HEK293T (cell line): ENCODE measurements around the gene POLR1E.

Experiments
- BHLHE40 ChIP-seq: fragments of 450-650 bp; IDR thresholded peaks from 2 replicates; pipeline ENCODE4 v1.6.1; 2016; ENCODE audit warnings: mild to moderate bottlenecking, moderate library complexity, borderline replicate concordance
- FOXK2 ChIP-seq: fragments of 450-650 bp; IDR thresholded peaks from 2 replicates; pipeline ENCODE4 v1.6.1; 2016; ENCODE audit warnings: mild to moderate bottlenecking
- HDGF ChIP-seq: fragments of 450-650 bp; IDR thresholded peaks from 2 replicates; pipeline ENCODE4 v1.6.1; 2017; ENCODE audit warnings: antibody characterized with exemption, borderline replicate concordance
- SUZ12 ChIP-seq: fragments of 450-650 bp; IDR thresholded peaks from 2 replicates; pipeline ENCODE4 v1.6.1; 2016; ENCODE audit warnings: mild to moderate bottlenecking
- TARDBP ChIP-seq: fragments of 450-650 bp; IDR thresholded peaks from 2 replicates; pipeline ENCODE4 v1.6.1; 2016
- TF ChIP-seq, protein P1 (sequence below): fragments of 450-650 bp; IDR thresholded peaks from 2 replicates; pipeline ENCODE4 v1.6.1; 2016

DNA sequence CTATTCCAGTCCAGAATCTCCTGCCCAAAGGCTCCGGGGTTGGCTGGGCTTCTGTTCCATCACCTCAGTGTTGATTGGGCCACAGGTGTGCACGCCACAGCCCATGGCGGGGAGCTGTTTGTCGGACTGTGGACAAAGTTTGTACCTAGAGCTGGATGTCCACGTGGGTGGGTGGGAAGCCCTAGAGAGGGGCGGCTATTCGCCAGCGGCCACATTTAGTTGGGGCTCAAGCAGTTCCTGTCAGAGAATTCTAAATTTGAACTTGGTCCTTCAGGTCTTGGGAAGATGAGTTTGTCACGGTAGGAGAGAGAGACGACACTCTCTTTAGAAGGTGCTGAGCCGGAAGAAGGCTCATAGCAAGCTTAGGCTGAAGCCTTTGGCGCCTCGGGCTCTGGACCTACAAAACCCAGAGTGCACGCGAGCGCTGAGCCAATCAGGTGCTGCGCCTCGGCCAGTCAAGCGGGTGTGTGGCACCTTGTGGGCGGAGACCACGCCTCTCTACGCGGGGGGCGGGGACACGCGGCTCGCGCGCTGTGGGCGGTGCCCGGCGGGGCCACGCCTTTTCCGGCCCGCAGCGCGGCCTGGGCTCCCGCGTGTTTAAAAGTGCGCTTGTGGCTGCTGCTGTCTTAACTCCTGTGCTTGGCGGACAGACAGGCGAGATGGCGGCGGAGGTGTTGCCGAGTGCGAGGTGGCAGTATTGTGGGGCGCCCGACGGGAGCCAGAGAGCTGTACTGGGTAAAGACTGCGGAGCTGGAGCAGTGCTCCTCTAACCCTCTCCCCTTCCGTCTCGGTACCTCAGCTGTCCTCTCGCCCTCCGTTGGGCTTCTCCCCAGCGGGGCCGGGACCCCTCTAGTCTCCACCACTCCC, at the start of gene POLR1E:
- TF ChIP-seq TARDBP (no peak), SUZ12 (no peak), HDGF (no peak), FOXK2 (no peak), BHLHE40 (no peak)
- TF ChIP-seq, protein P1, sequence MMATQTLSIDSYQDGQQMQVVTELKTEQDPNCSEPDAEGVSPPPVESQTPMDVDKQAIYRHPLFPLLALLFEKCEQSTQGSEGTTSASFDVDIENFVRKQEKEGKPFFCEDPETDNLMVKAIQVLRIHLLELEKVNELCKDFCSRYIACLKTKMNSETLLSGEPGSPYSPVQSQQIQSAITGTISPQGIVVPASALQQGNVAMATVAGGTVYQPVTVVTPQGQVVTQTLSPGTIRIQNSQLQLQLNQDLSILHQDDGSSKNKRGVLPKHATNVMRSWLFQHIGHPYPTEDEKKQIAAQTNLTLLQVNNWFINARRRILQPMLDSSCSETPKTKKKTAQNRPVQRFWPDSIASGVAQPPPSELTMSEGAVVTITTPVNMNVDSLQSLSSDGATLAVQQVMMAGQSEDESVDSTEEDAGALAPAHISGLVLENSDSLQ, result no peak
